GM12878 (cell line): ENCODE results near the gene MLXIP.

Experiments used
- ATF2 ChIP-seq: IDR thresholded peaks from 2 replicates; pipeline ENCODE4 v1.6.1; 2012; ENCODE audit warnings: low read length, inconsistent platforms
- CEBPB ChIP-seq, 2 experiments: fragments of 150-350 bp in 1 of 2; IDR thresholded peaks; 2 replicates each; pipeline ENCODE4 v1.6.1; 2012 to 2014; ENCODE audit warnings: low read depth in 2 of 2, low read length in 2 of 2, borderline replicate concordance in 1 of 2, inconsistent platforms in 1 of 2
- CTCF ChIP-seq, 3 experiments: IDR thresholded peaks in 2 of 3; conservative IDR thresholded peaks in 1 of 3; 2 replicates each; pipeline ENCODE4 v1.5.1; 2011; ENCODE audit warnings: low read depth in 3 of 3, low read length in 3 of 3, mild to moderate bottlenecking in 3 of 3, control low read depth in 2 of 3, moderate library complexity in 2 of 3, inconsistent platforms in 1 of 3, mixed read lengths in 1 of 3; ENCODE audit not compliant: control insufficient read depth in 2 of 3, insufficient read depth in 1 of 3; ENCODE audit errors: extremely low read depth in 1 of 3
- IKZF2 ChIP-seq, 2 experiments: fragments of 450-650 bp; IDR thresholded peaks; 2 replicates each; pipeline ENCODE4 v1.6.1; 2017; ENCODE audit warnings: mild to moderate bottlenecking in 2 of 2, moderate library complexity in 2 of 2
- MYC ChIP-seq: IDR thresholded peaks from 2 replicates; pipeline ENCODE4 v1.6.1; 2011; ENCODE audit warnings: mild to moderate bottlenecking, low read length, moderate library complexity, inconsistent platforms; ENCODE audit not compliant: insufficient read depth, insufficient replicate concordance, insufficient read length, severe bottlenecking
- NFYB ChIP-seq: IDR thresholded peaks from 2 replicates; pipeline ENCODE4 v1.6.1; 2011; ENCODE audit warnings: low read depth, mild to moderate bottlenecking, low read length, improper control_type of control experiment, moderate library complexity; ENCODE audit not compliant: insufficient read depth
- NR2C2 ChIP-seq: IDR thresholded peaks from 2 replicates; pipeline ENCODE4 v1.6.1; 2011; ENCODE audit warnings: borderline replicate concordance, low read depth; ENCODE audit not compliant: control insufficient read depth, insufficient read length
- POLR2A ChIP-seq: IDR thresholded peaks from 2 replicates; pipeline ENCODE4 v1.6.1; 2011; ENCODE audit warnings: low read depth, mild to moderate bottlenecking, low read length
- RBBP5 ChIP-seq: fragments of 200-600 bp; sonication (generic); conservative IDR thresholded peaks from 2 replicates; pipeline ENCODE4 v1.6.1; 2016
- RCOR1 ChIP-seq: conservative IDR thresholded peaks from 2 replicates; pipeline ENCODE4 v1.6.1; 2012; ENCODE audit warnings: low read depth, low read length, improper control_type of control experiment
- SUPT20H ChIP-seq: IDR thresholded peaks from 2 replicates; pipeline ENCODE4 v1.6.1; 2011; ENCODE audit warnings: low read depth, mild to moderate bottlenecking, low read length, moderate library complexity, borderline replicate concordance; ENCODE audit not compliant: control insufficient read depth
- SUZ12 ChIP-seq: fragments of 200-600 bp; sonication (generic); IDR thresholded peaks from one replicate; pipeline ENCODE4 v1.6.1; 2018; ENCODE audit warnings: antibody characterized with exemption, mild to moderate bottlenecking; ENCODE audit not compliant: unreplicated experiment
- TAF1 ChIP-seq: IDR thresholded peaks from 2 replicates; pipeline ENCODE4 v1.6.1; 2011; ENCODE audit warnings: mild to moderate bottlenecking, low read depth, low read length, borderline replicate concordance
- TCF7 ChIP-seq: IDR thresholded peaks from 2 replicates; pipeline ENCODE4 v1.6.1; 2014; ENCODE audit warnings: antibody characterized with exemption, borderline replicate concordance

GRCh38 chr12:122135437-122136031, 57.0 kb downstream of the MLXIP start:
- TF ChIP-seq RCOR1 (no peak), CEBPB (IDR thresholded peaks at IDR 0.05; ENCODE audit: borderline replicate concordance in 1 of 2, low read depth in 2 of 2, low read length in 2 of 2) (no peak), NR2C2 (no peak), TCF7 (no peak), SUZ12 (no peak), NFYB (no peak), SUPT20H (no peak), CTCF (IDR thresholded peaks at IDR 0.05 in 2 of 3, conservative IDR thresholded peaks at IDR 0.05 in 1 of 3; ENCODE audit: control insufficient read depth in 2 of 3, extremely low read depth in 1 of 3, insufficient read depth in 1 of 3, low read depth in 3 of 3, low read length in 3 of 3) (no peak), POLR2A (no peak), MYC (no peak), ATF2 (no peak), RBBP5 (no peak), IKZF2 (IDR thresholded peaks at IDR 0.05) (no peak), TAF1 (no peak)
